ENCODE data around the gene SMAP1. TPM values are rescaled to one million over a fixed set of nuclear protein-coding genes. Genes with fewer than 3 reads are reported as not detected.

The SMAP1 gene
- total and polyA plus RNA-seq, 2 donors: 21.3 to 27.4 TPM

GRCh38 chr6:70672549-70672948, 4.9 kb downstream of the SMAP1 start:
- WGBS: 90% methylated on average over 1 of the region's 1 CpG
- DNase-seq (ENCODE audit: low read depth in 6 of 9, low spot score in 9 of 9): no peak

GRCh38 chr6:70673054-70673453, 5.4 kb downstream of the SMAP1 start:
- H3K4me1 ChIP-seq (ENCODE audit: control insufficient read depth in 2 of 2, insufficient read depth in 2 of 2, low read length in 2 of 2): peaks cover 0 to 3% of the 10 kb centered on the region in 2 donors
- H3K9me3 ChIP-seq (ENCODE audit: control insufficient read depth in 2 of 2, insufficient read depth in 1 of 2, low read length in 1 of 2): no peaks in the 10 kb centered on the region
- DNase-seq (ENCODE audit: low read depth in 6 of 9, low spot score in 9 of 9): no peak
- no peak overlapping the region for H3K4me3 ChIP-seq (ENCODE audit: low read length in 2 of 2)
- no peaks in the 10 kb centered on the region for H3K36me3 ChIP-seq (ENCODE audit: control insufficient read depth in 2 of 2, insufficient read depth in 2 of 2, low read length in 1 of 2)
- WGBS: 96% methylated on average over 2 of the region's 2 CpGs
- H3K27me3 ChIP-seq (ENCODE audit: control insufficient read depth in 2 of 2, insufficient read depth in 1 of 2, low read length in 1 of 2): no peaks in the 10 kb centered on the region
- no peak overlapping the region for H3K27ac ChIP-seq (ENCODE audit: low read depth in 1 of 2, low read length in 1 of 2)

More at GRCh38 chr6:70672549-70672948, 4.9 kb downstream of the SMAP1 start:
- H3K27ac ChIP-seq (ENCODE audit: low read depth in 1 of 2, low read length in 1 of 2): no peak overlapping the region
- no peaks in the 10 kb centered on the region for H3K36me3 ChIP-seq (ENCODE audit: control insufficient read depth in 2 of 2, insufficient read depth in 2 of 2, low read length in 1 of 2)
- H3K4me1 ChIP-seq (ENCODE audit: control insufficient read depth in 2 of 2, insufficient read depth in 2 of 2, low read length in 2 of 2): peaks cover 0 to 3% of the 10 kb centered on the region in 2 donors
- H3K27me3 ChIP-seq (ENCODE audit: control insufficient read depth in 2 of 2, insufficient read depth in 1 of 2, low read length in 1 of 2): no peaks in the 10 kb centered on the region
- H3K9me3 ChIP-seq (ENCODE audit: control insufficient read depth in 2 of 2, insufficient read depth in 1 of 2, low read length in 1 of 2): no peaks in the 10 kb centered on the region
- no peak overlapping the region for H3K4me3 ChIP-seq (ENCODE audit: low read length in 2 of 2)

GRCh38 chr6:70673601-70674000, 5.9 kb downstream of the SMAP1 start:
- H3K9me3 ChIP-seq (ENCODE audit: control insufficient read depth in 2 of 2, insufficient read depth in 1 of 2, low read length in 1 of 2): no peaks in the 10 kb centered on the region
- H3K27me3 ChIP-seq (ENCODE audit: control insufficient read depth in 2 of 2, insufficient read depth in 1 of 2, low read length in 1 of 2): no peaks in the 10 kb centered on the region
- 82% methylated on average over 1 of the region's 1 CpG for WGBS
- H3K4me3 ChIP-seq (ENCODE audit: low read length in 2 of 2): no peak overlapping the region
- H3K4me1 ChIP-seq (ENCODE audit: control insufficient read depth in 2 of 2, insufficient read depth in 2 of 2, low read length in 2 of 2): no peaks in the 10 kb centered on the region
- DNase-seq (ENCODE audit: low read depth in 6 of 9, low spot score in 9 of 9): no peak
- H3K27ac ChIP-seq (ENCODE audit: low read depth in 1 of 2, low read length in 1 of 2): no peak overlapping the region
- no peaks in the 10 kb centered on the region for H3K36me3 ChIP-seq (ENCODE audit: control insufficient read depth in 2 of 2, insufficient read depth in 2 of 2, low read length in 1 of 2)

GRCh38 chr6:70675822-70676221, 8.1 kb downstream of the SMAP1 start:
- no peak for DNase-seq (ENCODE audit: low read depth in 6 of 9, low spot score in 9 of 9)
- Histone ChIP-seq H3K27ac (ENCODE audit: low read depth in 1 of 2, low read length in 1 of 2) (no peak overlapping the region), H3K36me3 (ENCODE audit: control insufficient read depth in 2 of 2, insufficient read depth in 2 of 2, low read length in 1 of 2) (no peaks in the 10 kb centered on the region), H3K4me3 (ENCODE audit: low read length in 2 of 2) (no peak overlapping the region), H3K27me3 (ENCODE audit: control insufficient read depth in 2 of 2, insufficient read depth in 1 of 2, low read length in 1 of 2) (no peaks in the 10 kb centered on the region), H3K9me3 (ENCODE audit: control insufficient read depth in 2 of 2, insufficient read depth in 1 of 2, low read length in 1 of 2) (no peaks in the 10 kb centered on the region), H3K4me1 (ENCODE audit: control insufficient read depth in 2 of 2, insufficient read depth in 2 of 2, low read length in 2 of 2) (no peaks in the 10 kb centered on the region)
- 99% methylated on average over 3 of the region's 3 CpGs for WGBS

- no peaks in the 10 kb centered on the region for H3K27me3 ChIP-seq (ENCODE audit: control insufficient read depth in 2 of 2, insufficient read depth in 1 of 2, low read length in 1 of 2)
- 99% methylated on average over 3 of the region's 3 CpGs for WGBS
- no peak overlapping the region for H3K27ac ChIP-seq (ENCODE audit: low read depth in 1 of 2, low read length in 1 of 2)
- no peaks in the 10 kb centered on the region for H3K4me1 ChIP-seq (ENCODE audit: control insufficient read depth in 2 of 2, insufficient read depth in 2 of 2, low read length in 2 of 2)
- no peak for DNase-seq (ENCODE audit: low read depth in 6 of 9, low spot score in 9 of 9)
- H3K4me3 ChIP-seq (ENCODE audit: low read length in 2 of 2): no peak overlapping the region
- no peaks in the 10 kb centered on the region for H3K36me3 ChIP-seq (ENCODE audit: control insufficient read depth in 2 of 2, insufficient read depth in 2 of 2, low read length in 1 of 2)
- H3K9me3 ChIP-seq (ENCODE audit: control insufficient read depth in 2 of 2, insufficient read depth in 1 of 2, low read length in 1 of 2): no peaks in the 10 kb centered on the region
Measured at GRCh38 chr6:70676821-70677220, 9.1 kb downstream of the SMAP1 start.

GRCh38 chr6:70680396-70680795, 12.7 kb downstream of the SMAP1 start:
- H3K27ac ChIP-seq (ENCODE audit: low read depth in 1 of 2, low read length in 1 of 2): no peak overlapping the region
- H3K9me3 ChIP-seq (ENCODE audit: control insufficient read depth in 2 of 2, insufficient read depth in 1 of 2, low read length in 1 of 2): no peaks in the 10 kb centered on the region
- H3K27me3 ChIP-seq (ENCODE audit: control insufficient read depth in 2 of 2, insufficient read depth in 1 of 2, low read length in 1 of 2): no peaks in the 10 kb centered on the region
- no peak overlapping the region for H3K4me3 ChIP-seq (ENCODE audit: low read length in 2 of 2)
- no peaks in the 10 kb centered on the region for H3K4me1 ChIP-seq (ENCODE audit: control insufficient read depth in 2 of 2, insufficient read depth in 2 of 2, low read length in 2 of 2)
- H3K36me3 ChIP-seq (ENCODE audit: control insufficient read depth in 2 of 2, insufficient read depth in 2 of 2, low read length in 1 of 2): no peaks in the 10 kb centered on the region
- no peak for DNase-seq (ENCODE audit: low read depth in 6 of 9, low spot score in 9 of 9)
- WGBS: 97% methylated on average over 4 of the region's 4 CpGs

GRCh38 chr6:70684794-70685493, 17.3 kb downstream of the SMAP1 start:
- DNase-seq (ENCODE audit: low read depth in 6 of 9, low spot score in 9 of 9): no peak
- H3K27me3 ChIP-seq (ENCODE audit: control insufficient read depth in 2 of 2, insufficient read depth in 1 of 2, low read length in 1 of 2): no peaks in the 10 kb centered on the region
- H3K4me1 ChIP-seq (ENCODE audit: control insufficient read depth in 2 of 2, insufficient read depth in 2 of 2, low read length in 2 of 2): no peaks in the 10 kb centered on the region
- H3K9me3 ChIP-seq (ENCODE audit: control insufficient read depth in 2 of 2, insufficient read depth in 1 of 2, low read length in 1 of 2): no peaks in the 10 kb centered on the region
- 39% methylated on average over 1 of the region's 1 CpG for WGBS
- no peak overlapping the region for H3K4me3 ChIP-seq (ENCODE audit: low read length in 2 of 2)
- H3K36me3 ChIP-seq (ENCODE audit: control insufficient read depth in 2 of 2, insufficient read depth in 2 of 2, low read length in 1 of 2): no peaks in the 10 kb centered on the region
- no peak overlapping the region for H3K27ac ChIP-seq (ENCODE audit: low read depth in 1 of 2, low read length in 1 of 2)

- no peak overlapping the region for H3K27ac ChIP-seq (ENCODE audit: low read depth in 1 of 2, low read length in 1 of 2)
- H3K9me3 ChIP-seq (ENCODE audit: control insufficient read depth in 2 of 2, insufficient read depth in 1 of 2, low read length in 1 of 2): no peaks in the 10 kb centered on the region
- H3K27me3 ChIP-seq (ENCODE audit: control insufficient read depth in 2 of 2, insufficient read depth in 1 of 2, low read length in 1 of 2): no peaks in the 10 kb centered on the region
- no peak overlapping the region for H3K4me3 ChIP-seq (ENCODE audit: low read length in 2 of 2)
- no peaks in the 10 kb centered on the region for H3K36me3 ChIP-seq (ENCODE audit: control insufficient read depth in 2 of 2, insufficient read depth in 2 of 2, low read length in 1 of 2)
- no peak for DNase-seq (ENCODE audit: low read depth in 6 of 9, low spot score in 9 of 9)
- WGBS: 96% methylated on average over 4 of the region's 4 CpGs
- no peaks in the 10 kb centered on the region for H3K4me1 ChIP-seq (ENCODE audit: control insufficient read depth in 2 of 2, insufficient read depth in 2 of 2, low read length in 2 of 2)
Measured at GRCh38 chr6:70685494-70686180, 18.0 kb downstream of the SMAP1 start.

- Histone ChIP-seq H3K4me3 (ENCODE audit: low read length in 2 of 2) (no peak overlapping the region), H3K36me3 (ENCODE audit: control insufficient read depth in 2 of 2, insufficient read depth in 2 of 2, low read length in 1 of 2) (no peaks in the 10 kb centered on the region), H3K4me1 (ENCODE audit: control insufficient read depth in 2 of 2, insufficient read depth in 2 of 2, low read length in 2 of 2) (no peaks in the 10 kb centered on the region), H3K9me3 (ENCODE audit: control insufficient read depth in 2 of 2, insufficient read depth in 1 of 2, low read length in 1 of 2) (no peaks in the 10 kb centered on the region), H3K27me3 (ENCODE audit: control insufficient read depth in 2 of 2, insufficient read depth in 1 of 2, low read length in 1 of 2) (no peaks in the 10 kb centered on the region), H3K27ac (ENCODE audit: low read depth in 1 of 2, low read length in 1 of 2) (no peak overlapping the region)
- DNase-seq (ENCODE audit: low read depth in 6 of 9, low spot score in 9 of 9): peak in 3 of 9 donors; percentile 18 to 60 (median 37)
- 40% methylated on average over 3 of the region's 3 CpGs for WGBS
Measured at GRCh38 chr6:70686548-70687133, 19.0 kb downstream of the SMAP1 start.
